A549 (cell line): ENCODE results near the gene TRH. TPM values are rescaled to one million over a fixed set of nuclear protein-coding genes. Genes with fewer than 3 reads are reported as not detected.

Experiments
- ATAC-seq, 2 experiments: fragments of 200-7000 bp in 1 of 2; fragments of >200 bp in 1 of 2; cut with Nextera tagmentation in 1 of 2; cut with Tn5 transposase in 1 of 2; 3 replicates each; pipeline versions ENCODE4 v1.8.0 to v1.9.1; 2018 to 2020; ENCODE audit warnings: mild to moderate bottlenecking in 1 of 2, moderate library complexity in 1 of 2
- CTCF ChIA-PET: fragments of 300-600 bp; sonication (Branson Sonifier 250); formaldehyde crosslinking; extraction: SDS; loops from one replicate; lab custom pipeline; 2021; ENCODE audit warnings: antibody characterized with exemption, inconsistent platforms; lab: Yijun Ruan, JAX
- POLR2A ChIA-PET: fragments of 350-600 bp; formaldehyde crosslinking; extraction: SDS; loops from one replicate; lab custom pipeline; 2021; ENCODE audit warnings: antibody characterized with exemption, inconsistent platforms; lab: Yijun Ruan, JAX
- DNase-seq, 2 experiments: peaks; one replicate each; pipeline versions ENCODE4 v3.0.0 to v3.0.0-alpha.2; 2011 to 2016; ENCODE audit warnings: low read depth in 1 of 2, low spot score in 1 of 2
- FAIRE-seq: peaks from 2 replicates; lab custom pipeline; 2011; peaks lifted over from hg19 to GRCh38; lab: Jason Lieb, UNC
- H3K27ac ChIP-seq, 2 experiments: fragments of >200 bp; sonication (Bioruptor Twin); formaldehyde crosslinking; 3 replicates each; pipeline ENCODE4 v1.5.1; 2016 to 2017
- H3K4me1 ChIP-seq: fragments of >200 bp; sonication (Bioruptor Twin); formaldehyde crosslinking; 3 replicates; pipeline ENCODE4 v1.6.1; 2016
- H3K4me2 ChIP-seq: fragments of >200 bp; sonication (Bioruptor Twin); formaldehyde crosslinking; 3 replicates; pipeline ENCODE4 v1.6.1; 2016
- H3K4me3 ChIP-seq: fragments of >200 bp; sonication (Bioruptor Twin); formaldehyde crosslinking; 3 replicates; pipeline ENCODE4 v1.5.1; 2016
- H3K9me3 ChIP-seq: fragments of >200 bp; sonication (Bioruptor Twin); formaldehyde crosslinking; 3 replicates; pipeline ENCODE4 v1.6.1; 2016
- BHLHE40 ChIP-seq: IDR thresholded peaks from 2 replicates; pipeline ENCODE4 v1.6.1; 2012; ENCODE audit warnings: low read depth, low read length, inconsistent platforms
- CBX8 ChIP-seq: fragments of 200-600 bp; sonication (generic); IDR thresholded peaks from 2 replicates; pipeline ENCODE4 v1.6.1; 2016
- CTCF ChIP-seq: fragments of >200 bp; sonication (Bioruptor Twin); formaldehyde crosslinking; IDR thresholded peaks from 3 replicates; pipeline ENCODE4 v1.5.1; 2016
- ELK1 ChIP-seq: fragments of 150-350 bp; IDR thresholded peaks from 2 replicates; pipeline ENCODE4 v1.6.1; 2014; ENCODE audit warnings: low read depth, mild to moderate bottlenecking, low read length
- EP300 ChIP-seq, 2 experiments: fragments of >200 bp; sonication (Bioruptor Twin); formaldehyde crosslinking; IDR thresholded peaks; 2 replicates in 1 of 2; 3 replicates in 1 of 2; pipeline ENCODE4 v1.6.1; 2016 to 2017
- ESRRA ChIP-seq: fragments of 150-350 bp; IDR thresholded peaks from 2 replicates; pipeline ENCODE4 v1.6.1; 2014; ENCODE audit warnings: mild to moderate bottlenecking, low read length, borderline replicate concordance
- FOSB ChIP-seq: fragments of 250-450 bp; sonication (Bioruptor Pico); IDR thresholded peaks from 2 replicates; pipeline ENCODE4 v1.5.0; 2020; ENCODE audit warnings: mild to moderate bottlenecking, moderate library complexity
- FOXS1 ChIP-seq: fragments of 250-450 bp; sonication (Bioruptor Pico); IDR thresholded peaks from 2 replicates; pipeline ENCODE4 v1.5.0; 2020; ENCODE audit warnings: mild to moderate bottlenecking, moderate library complexity
- GATA3 ChIP-seq: IDR thresholded peaks from 2 replicates; pipeline ENCODE4 v1.6.1; 2012; ENCODE audit warnings: borderline replicate concordance
- HDAC2 ChIP-seq: fragments of 200-600 bp; sonication (generic); IDR thresholded peaks from 2 replicates; pipeline ENCODE4 v1.6.1; 2016
- HOXA7 ChIP-seq: fragments of 250-450 bp; sonication (Bioruptor Pico); IDR thresholded peaks from 2 replicates; pipeline ENCODE4 v1.5.0; 2020; ENCODE audit warnings: mild to moderate bottlenecking, moderate library complexity
- HOXB5 ChIP-seq: fragments of 250-450 bp; sonication (Bioruptor Pico); IDR thresholded peaks from 2 replicates; pipeline ENCODE4 v1.5.0; 2020; ENCODE audit warnings: mild to moderate bottlenecking, moderate library complexity
- KDM1A ChIP-seq: fragments of 200-600 bp; sonication (generic); IDR thresholded peaks from 2 replicates; pipeline ENCODE4 v1.6.1; 2016; ENCODE audit warnings: low read depth, mild to moderate bottlenecking
- MYC ChIP-seq: IDR thresholded peaks from 2 replicates; pipeline ENCODE4 v1.6.1; 2012; ENCODE audit warnings: mild to moderate bottlenecking, inconsistent platforms, low read length, improper control_type of control experiment, borderline replicate concordance
- NFE2L2 ChIP-seq: fragments of 150-350 bp; conservative IDR thresholded peaks from 2 replicates; pipeline ENCODE4 v1.6.1; 2014; ENCODE audit warnings: low read length
- NPAS2 ChIP-seq: fragments of 250-450 bp; sonication (Bioruptor Pico); IDR thresholded peaks from 2 replicates; pipeline ENCODE4 v1.8.0; 2022; ENCODE audit warnings: mild to moderate bottlenecking, moderate library complexity, borderline replicate concordance
- NR3C1 ChIP-seq: fragments of >200 bp; sonication (Bioruptor Twin); formaldehyde crosslinking; IDR thresholded peaks from 3 replicates; pipeline ENCODE4 v1.6.1; 2017
- POLR2AphosphoS2 ChIP-seq: conservative IDR thresholded peaks from 2 replicates; pipeline ENCODE4 v1.6.1; 2012; ENCODE audit warnings: low read length, improper control_type of control experiment, inconsistent platforms
- RAD21 ChIP-seq, 2 experiments: fragments of >200 bp in 1 of 2; sonication (Bioruptor Twin) in 1 of 2; formaldehyde crosslinking in 1 of 2; IDR thresholded peaks in 1 of 2; conservative IDR thresholded peaks in 1 of 2; 2 replicates in 1 of 2; 3 replicates in 1 of 2; pipeline ENCODE4 v1.6.1; 2012 to 2018; ENCODE audit warnings: inconsistent platforms in 1 of 2
- RCOR1 ChIP-seq: fragments of 150-350 bp; IDR thresholded peaks from 2 replicates; pipeline ENCODE4 v1.6.1; 2014; ENCODE audit warnings: antibody characterized with exemption, low read length, low read depth
- RNF2 ChIP-seq: fragments of 200-600 bp; sonication (generic); IDR thresholded peaks from 2 replicates; pipeline ENCODE4 v1.6.1; 2016; ENCODE audit warnings: low read depth, mild to moderate bottlenecking, antibody characterized with exemption, moderate library complexity, borderline replicate concordance
- SMC3 ChIP-seq: fragments of >200 bp; sonication (Bioruptor Twin); formaldehyde crosslinking; IDR thresholded peaks from 3 replicates; pipeline ENCODE4 v1.6.1; 2018; ENCODE audit warnings: inconsistent platforms
- SREBF2 ChIP-seq: fragments of 450-650 bp; IDR thresholded peaks from 2 replicates; pipeline ENCODE4 v1.6.1; 2014; ENCODE audit warnings: mild to moderate bottlenecking, moderate library complexity
- TP53 ChIP-seq: fragments of 250-450 bp; sonication (Bioruptor Pico); IDR thresholded peaks from 2 replicates; pipeline ENCODE4 v1.5.0; 2021; ENCODE audit warnings: mild to moderate bottlenecking, moderate library complexity
- ZC3H11A ChIP-seq: fragments of 450-650 bp; IDR thresholded peaks from 2 replicates; pipeline ENCODE4 v1.6.1; 2014; ENCODE audit warnings: antibody characterized with exemption, mild to moderate bottlenecking
- ZNF302 ChIP-seq: fragments of 250-450 bp; sonication (Bioruptor Pico); IDR thresholded peaks from 2 replicates; pipeline ENCODE4 v1.9.0; 2021; ENCODE audit warnings: inconsistent platforms, mild to moderate bottlenecking, moderate library complexity
- ZSCAN20 ChIP-seq: fragments of 250-450 bp; sonication (Bioruptor Pico); IDR thresholded peaks from 2 replicates; pipeline ENCODE4 v1.8.0; 2022; ENCODE audit warnings: mild to moderate bottlenecking, moderate library complexity
- WGBS: methylation state at CpG from one replicate; pipeline ENCODE4 v1.1.6; 2017; ENCODE audit errors: missing lambda C conversion rate; 5-methylcytosine and 5-hydroxymethylcytosine counted together
- polyA plus RNA-seq, 4 experiments: library from polyadenylated mRNA; depleted of rRNA in 3 of 4; stranded (reverse); fragments of >200 nt; fragmentation: RNase III in 1 of 4; extraction: RNeasy Plus Mini Kit Qiagen cat#74134 plus additional on column Dnase treatment in 1 of 4; gene quantifications; 2 replicates in 3 of 4; 3 replicates in 1 of 4; pipeline ENCODE4 v1.2.3, GENCODE V29; 2011 to 2017
- TF ChIP-seq, protein P1 (sequence below): IDR thresholded peaks from 2 replicates; pipeline ENCODE4 v1.6.1; 2012
- TF ChIP-seq, protein P2 (sequence below): IDR thresholded peaks from 2 replicates; pipeline ENCODE4 v1.6.1; 2012

The TRH gene
- polyA plus RNA-seq, 2 of the 4 experiments (the other 2 are of a cell fraction), result not detected

- FAIRE-seq (no peak), DNase-seq (no peak), ATAC-seq (no peak)
- H3K4me2 ChIP-seq, result no peak overlapping the region
- H3K9me3 ChIP-seq, result peaks cover 10% of the 10 kb centered on the region; the same call in 1 of the 3 replicates
- ChIA-PET POLR2A (no interaction called here), CTCF (interaction anchor here (0.5 to 5.6 kb wide), 32 partner anchors 7 to 1366 kb away, joined by 3 to 69 read pairs (median 6); partner anchors contain the start of gene TRH)
- no peak overlapping the region for H3K27ac ChIP-seq
- no peak overlapping the region for H3K4me3 ChIP-seq
- WGBS, result 72% methylated on average over 3 of the region's 3 CpGs
- H3K4me1 ChIP-seq, result no peaks in the 10 kb centered on the region
- TF ChIP-seq KDM1A (no peak), RCOR1 (no peak), ELK1 (no peak), ZSCAN20 (no peak), NR3C1 (no peak), NFE2L2 (no peak), BHLHE40 (no peak), ZNF302 (CRISPR knock-in tag) (no peak), HOXB5 (CRISPR knock-in tag) (no peak), SMC3 (no peak), HOXA7 (no peak)
- TF ChIP-seq, protein P1, sequence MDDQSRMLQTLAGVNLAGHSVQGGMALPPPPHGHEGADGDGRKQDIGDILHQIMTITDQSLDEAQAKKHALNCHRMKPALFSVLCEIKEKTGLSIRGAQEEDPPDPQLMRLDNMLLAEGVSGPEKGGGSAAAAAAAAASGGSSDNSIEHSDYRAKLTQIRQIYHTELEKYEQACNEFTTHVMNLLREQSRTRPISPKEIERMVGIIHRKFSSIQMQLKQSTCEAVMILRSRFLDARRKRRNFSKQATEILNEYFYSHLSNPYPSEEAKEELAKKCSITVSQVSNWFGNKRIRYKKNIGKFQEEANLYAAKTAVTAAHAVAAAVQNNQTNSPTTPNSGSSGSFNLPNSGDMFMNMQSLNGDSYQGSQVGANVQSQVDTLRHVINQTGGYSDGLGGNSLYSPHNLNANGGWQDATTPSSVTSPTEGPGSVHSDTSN, result no peak
Observed at GRCh38 chr3:129943020-129943419, 31.5 kb upstream of the TRH start.

GRCh38 chr3:129944709-129945108, 29.8 kb upstream of the TRH start:
- no peak overlapping the region for H3K4me2 ChIP-seq
- DNase-seq (no peak), ATAC-seq (no peak), FAIRE-seq (no peak)
- whole genome bisulfite sequencing, result 66% methylated on average over 7 of the region's 7 CpGs
- TF ChIP-seq GATA3 (no peak), ZNF302 (CRISPR knock-in tag) (no peak), SREBF2 (no peak), EP300 (IDR thresholded peaks at IDR 0.05) (no peak), ZC3H11A (no peak), RNF2 (no peak), FOXS1 (CRISPR knock-in tag) (no peak), MYC (no peak), ESRRA (no peak), POLR2AphosphoS2 (no peak), TP53 (no peak), FOSB (CRISPR knock-in tag) (no peak), NFE2L2 (no peak), RAD21 (conservative IDR thresholded peaks at IDR 0.05 in 1 of 2, IDR thresholded peaks at IDR 0.05 in 1 of 2) (no peak), NPAS2 (no peak), HDAC2 (no peak), SMC3 (no peak), CBX8 (no peak), CTCF (no peak)
- TF ChIP-seq, protein P2, sequence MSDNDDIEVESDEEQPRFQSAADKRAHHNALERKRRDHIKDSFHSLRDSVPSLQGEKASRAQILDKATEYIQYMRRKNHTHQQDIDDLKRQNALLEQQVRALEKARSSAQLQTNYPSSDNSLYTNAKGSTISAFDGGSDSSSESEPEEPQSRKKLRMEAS, result no peak
- H3K4me1 ChIP-seq, result no peaks in the 10 kb centered on the region
- H3K9me3 ChIP-seq, result peaks cover 10% of the 10 kb centered on the region; the same call in 1 of the 3 replicates
- CTCF ChIA-PET, result interaction anchor here (1.2 to 5.6 kb wide), 4 partner anchors 24 to 161 kb away, joined by 3 to 49 read pairs (median 21); no protein-coding TSS in a partner anchor
- POLR2A ChIA-PET, result no interaction called here
- H3K4me3 ChIP-seq, result no peak overlapping the region
- no peak overlapping the region for H3K27ac ChIP-seq
